ENCODE measurements around the gene SPTBN1. TPM values are rescaled to one million over a fixed set of nuclear protein-coding genes. Genes with fewer than 3 reads are reported as not detected.

Gene SPTBN1
- total and polyA plus RNA-seq, 3 experiments from 2014 or later: 38.4 to 49.2 (median 38.5) TPM

- Histone ChIP-seq H3K9me3 (ENCODE audit: low read length) (no peaks in the 10 kb centered on the region), H3K4me1 (ENCODE audit: insufficient read depth, low read length) (peaks cover 16% of the 10 kb centered on the region)
Measured at GRCh38 chr2:54620948-54621347, 164.8 kb downstream of the SPTBN1 start.

GRCh38 chr2:54624591-54625071 lies 168.5 kb downstream of the SPTBN1 start:
- H3K36me3 ChIP-seq (ENCODE audit: insufficient read depth, low read length): peaks cover 83% of the 10 kb centered on the region
- H3K9me3 ChIP-seq (ENCODE audit: low read length): no peaks in the 10 kb centered on the region
- ChIA-PET POLR2A (interaction anchor here (1.1 kb wide), 1 partner anchor 64 kb away, joined by 4 read pairs; no protein-coding TSS in a partner anchor), CTCF (interaction anchor here (0.7 to 1.3 kb wide), 4 partner anchors 8 to 119 kb away, joined by 3 to 6 read pairs (median 4); no protein-coding TSS in a partner anchor)
- no peak for DNase-seq
- Mint-ChIP-seq H3K27ac (no peak overlapping the region), H3K4me1 (peaks cover 0 to 11% (median 10%) of the 10 kb centered on the region in 3 donors), H3K9me3 (no peaks in the 10 kb centered on the region), H3K4me3 (no peak overlapping the region), H3K27me3 (no peaks in the 10 kb centered on the region), H3K36me3 (peaks cover 31 to 98% (median 45%) of the 10 kb centered on the region in 3 donors)
- H3K4me3 ChIP-seq (ENCODE audit: low read length): no peak overlapping the region
- H3K27me3 ChIP-seq (ENCODE audit: insufficient read depth, low read length, poor library complexity, severe bottlenecking): no peaks in the 10 kb centered on the region
- H3K4me1 ChIP-seq (ENCODE audit: insufficient read depth, low read length): no peaks in the 10 kb centered on the region
- H3K27ac ChIP-seq (ENCODE audit: low read depth, low read length): no peak overlapping the region

More at GRCh38 chr2:54620948-54621347, 164.8 kb downstream of the SPTBN1 start:
- Mint-ChIP-seq H3K27ac (peak overlapping the region in 5 of 8 donors; percentile 13 to 77 (median 55)), H3K36me3 (peaks cover 13 to 98% (median 41%) of the 10 kb centered on the region in 3 donors), H3K4me1 (peaks cover 18 to 23% (median 22%) of the 10 kb centered on the region in 3 donors), H3K4me3 (no peak overlapping the region), H3K9me3 (no peaks in the 10 kb centered on the region), H3K27me3 (no peaks in the 10 kb centered on the region)
- no peaks in the 10 kb centered on the region for H3K27me3 ChIP-seq (ENCODE audit: insufficient read depth, low read length, poor library complexity, severe bottlenecking)
- no peak overlapping the region for H3K27ac ChIP-seq (ENCODE audit: low read depth, low read length)
- CTCF ChIA-PET: interaction anchor here (0.7 to 2.7 kb wide), 4 partner anchors 62 to 98 kb away, joined by 3 to 8 read pairs (median 4); no protein-coding TSS in a partner anchor
- POLR2A ChIA-PET: no interaction called here
- H3K4me3 ChIP-seq (ENCODE audit: low read length): no peak overlapping the region
- peaks cover 61% of the 10 kb centered on the region for H3K36me3 ChIP-seq (ENCODE audit: insufficient read depth, low read length)
- DNase-seq: no peak

- H3K4me3 Mint-ChIP-seq: no peak overlapping the region
- H3K4me3 ChIP-seq (ENCODE audit: low read length): no peak overlapping the region
- H3K27me3 Mint-ChIP-seq: no peaks in the 10 kb centered on the region
- ChIA-PET CTCF (interaction anchor here (1.4 to 1.9 kb wide), 2 partner anchors 20 to 103 kb away, joined by 3 to 4 read pairs; no protein-coding TSS in a partner anchor), POLR2A (no interaction called here)
- no peak for DNase-seq
- H3K9me3 Mint-ChIP-seq: peaks cover 0 to 2% (median 0%) of the 10 kb centered on the region in 5 donors
- no peaks in the 10 kb centered on the region for H3K9me3 ChIP-seq (ENCODE audit: low read length)
- peaks cover 37 to 98% (median 45%) of the 10 kb centered on the region in 3 donors for H3K36me3 Mint-ChIP-seq
- no peaks in the 10 kb centered on the region for H3K4me1 ChIP-seq (ENCODE audit: insufficient read depth, low read length)
- H3K27me3 ChIP-seq (ENCODE audit: insufficient read depth, low read length, poor library complexity, severe bottlenecking): no peaks in the 10 kb centered on the region
- H3K27ac Mint-ChIP-seq: peak overlapping the region in 4 of 8 donors; percentile 4 to 75 (median 71)
- peaks cover 0 to 6% (median 0%) of the 10 kb centered on the region in 3 donors for H3K4me1 Mint-ChIP-seq
- peaks cover 86% of the 10 kb centered on the region for H3K36me3 ChIP-seq (ENCODE audit: insufficient read depth, low read length)
- no peak overlapping the region for H3K27ac ChIP-seq (ENCODE audit: low read depth, low read length)
Measured at GRCh38 chr2:54626131-54626530, 170.0 kb downstream of the SPTBN1 start.

GRCh38 chr2:54626884-54627283 lies 170.8 kb downstream of the SPTBN1 start:
- H3K9me3 Mint-ChIP-seq: peaks cover 0 to 2% (median 0%) of the 10 kb centered on the region in 5 donors
- H3K36me3 Mint-ChIP-seq: peaks cover 37 to 98% (median 47%) of the 10 kb centered on the region in 3 donors
- Histone ChIP-seq H3K4me3 (ENCODE audit: low read length) (no peak overlapping the region), H3K36me3 (ENCODE audit: insufficient read depth, low read length) (peaks cover 87% of the 10 kb centered on the region), H3K27ac (ENCODE audit: low read depth, low read length) (no peak overlapping the region), H3K4me1 (ENCODE audit: insufficient read depth, low read length) (no peaks in the 10 kb centered on the region), H3K9me3 (ENCODE audit: low read length) (no peaks in the 10 kb centered on the region), H3K27me3 (ENCODE audit: insufficient read depth, low read length, poor library complexity, severe bottlenecking) (no peaks in the 10 kb centered on the region)
- peaks cover 0 to 6% (median 0%) of the 10 kb centered on the region in 3 donors for H3K4me1 Mint-ChIP-seq
- H3K4me3 Mint-ChIP-seq: no peak overlapping the region
- peak overlapping the region in 1 of 8 donors; percentile 11 for H3K27ac Mint-ChIP-seq
- CTCF ChIA-PET: interaction anchor here (1.4 to 1.9 kb wide), 2 partner anchors 21 to 104 kb away, joined by 3 to 4 read pairs; no protein-coding TSS in a partner anchor
- no peak for DNase-seq
- POLR2A ChIA-PET: no interaction called here
- H3K27me3 Mint-ChIP-seq: no peaks in the 10 kb centered on the region

- Mint-ChIP-seq H3K36me3 (peaks cover 34 to 98% (median 46%) of the 10 kb centered on the region in 3 donors), H3K27ac (peak overlapping the region in 3 of 8 donors; percentile 33 to 77 (median 39)), H3K4me3 (no peak overlapping the region), H3K4me1 (peaks cover 0 to 6% (median 6%) of the 10 kb centered on the region in 3 donors), H3K9me3 (peaks cover 0 to 2% (median 0%) of the 10 kb centered on the region in 5 donors), H3K27me3 (no peaks in the 10 kb centered on the region)
- H3K4me3 ChIP-seq (ENCODE audit: low read length): no peak overlapping the region
- DNase-seq: no peak
- H3K9me3 ChIP-seq (ENCODE audit: low read length): no peaks in the 10 kb centered on the region
- no peaks in the 10 kb centered on the region for H3K4me1 ChIP-seq (ENCODE audit: insufficient read depth, low read length)
- H3K27ac ChIP-seq (ENCODE audit: low read depth, low read length): no peak overlapping the region
- CTCF ChIA-PET: interaction anchor here (2.9 kb wide), 1 partner anchor 69 kb away, joined by 9 read pairs; no protein-coding TSS in a partner anchor
- POLR2A ChIA-PET: no interaction called here
- H3K36me3 ChIP-seq (ENCODE audit: insufficient read depth, low read length): peaks cover 86% of the 10 kb centered on the region
- H3K27me3 ChIP-seq (ENCODE audit: insufficient read depth, low read length, poor library complexity, severe bottlenecking): no peaks in the 10 kb centered on the region
Measured at GRCh38 chr2:54627973-54628372, 171.8 kb downstream of the SPTBN1 start.

- peaks cover 32 to 98% (median 44%) of the 10 kb centered on the region in 3 donors for H3K36me3 Mint-ChIP-seq
Measured at GRCh38 chr2:54628418-54628817, 172.3 kb downstream of the SPTBN1 start.

GRCh38 chr2:54628957-54629356 lies 172.8 kb downstream of the SPTBN1 start:
- Mint-ChIP-seq H3K4me1 (peaks cover 0 to 8% (median 6%) of the 10 kb centered on the region in 3 donors), H3K27ac (peak overlapping the region in 2 of 8 donors; percentile 45 to 94), H3K4me3 (no peak overlapping the region), H3K27me3 (no peaks in the 10 kb centered on the region), H3K9me3 (peaks cover 0 to 2% (median 0%) of the 10 kb centered on the region in 5 donors), H3K36me3 (peaks cover 30 to 98% (median 42%) of the 10 kb centered on the region in 3 donors)
- H3K36me3 ChIP-seq (ENCODE audit: insufficient read depth, low read length): peaks cover 82% of the 10 kb centered on the region
- CTCF ChIA-PET: interaction anchor here (2.9 kb wide), 1 partner anchor 70 kb away, joined by 9 read pairs; no protein-coding TSS in a partner anchor
- H3K27me3 ChIP-seq (ENCODE audit: insufficient read depth, low read length, poor library complexity, severe bottlenecking): no peaks in the 10 kb centered on the region
- no peak overlapping the region for H3K27ac ChIP-seq (ENCODE audit: low read depth, low read length)
- POLR2A ChIA-PET: no interaction called here
- DNase-seq: no peak
- H3K4me3 ChIP-seq (ENCODE audit: low read length): no peak overlapping the region
- H3K9me3 ChIP-seq (ENCODE audit: low read length): no peaks in the 10 kb centered on the region
- H3K4me1 ChIP-seq (ENCODE audit: insufficient read depth, low read length): peaks cover 7% of the 10 kb centered on the region

More at GRCh38 chr2:54628418-54628817, 172.3 kb downstream of the SPTBN1 start:
- Histone ChIP-seq H3K4me1 (ENCODE audit: insufficient read depth, low read length) (peaks cover 2% of the 10 kb centered on the region), H3K27ac (ENCODE audit: low read depth, low read length) (no peak overlapping the region), H3K4me3 (ENCODE audit: low read length) (no peak overlapping the region), H3K36me3 (ENCODE audit: insufficient read depth, low read length) (peaks cover 85% of the 10 kb centered on the region), H3K9me3 (ENCODE audit: low read length) (no peaks in the 10 kb centered on the region), H3K27me3 (ENCODE audit: insufficient read depth, low read length, poor library complexity, severe bottlenecking) (no peaks in the 10 kb centered on the region)
- Mint-ChIP-seq H3K9me3 (peaks cover 0 to 2% (median 0%) of the 10 kb centered on the region in 5 donors), H3K4me3 (no peak overlapping the region), H3K27ac (peak overlapping the region in 1 of 8 donors; percentile 94), H3K4me1 (peaks cover 0 to 7% (median 6%) of the 10 kb centered on the region in 3 donors), H3K27me3 (no peaks in the 10 kb centered on the region)
- no peak for DNase-seq
- ChIA-PET CTCF (interaction anchor here (2.9 kb wide), 1 partner anchor 70 kb away, joined by 9 read pairs; no protein-coding TSS in a partner anchor), POLR2A (no interaction called here)

- CTCF ChIA-PET: interaction anchor here (2.9 kb wide), 1 partner anchor 71 kb away, joined by 9 read pairs; no protein-coding TSS in a partner anchor
- Mint-ChIP-seq H3K27me3 (no peaks in the 10 kb centered on the region), H3K4me3 (no peak overlapping the region), H3K4me1 (peaks cover 4 to 12% (median 10%) of the 10 kb centered on the region in 3 donors), H3K27ac (no peak overlapping the region), H3K9me3 (peaks cover 0 to 2% (median 0%) of the 10 kb centered on the region in 5 donors), H3K36me3 (peaks cover 30 to 98% (median 40%) of the 10 kb centered on the region in 3 donors)
- Histone ChIP-seq H3K9me3 (ENCODE audit: low read length) (no peaks in the 10 kb centered on the region), H3K27me3 (ENCODE audit: insufficient read depth, low read length, poor library complexity, severe bottlenecking) (no peaks in the 10 kb centered on the region), H3K4me1 (ENCODE audit: insufficient read depth, low read length) (peaks cover 12% of the 10 kb centered on the region), H3K4me3 (ENCODE audit: low read length) (no peak overlapping the region), H3K36me3 (ENCODE audit: insufficient read depth, low read length) (peaks cover 82% of the 10 kb centered on the region), H3K27ac (ENCODE audit: low read depth, low read length) (no peak overlapping the region)
- POLR2A ChIA-PET: no interaction called here
- no peak for DNase-seq
Measured at GRCh38 chr2:54629390-54629789, 173.3 kb downstream of the SPTBN1 start.
